Testis (tissue), 2 donors: ENCODE measurements around the gene TNRC18.
"Not testable (repeated sequence)": the region's sequence is repeated elsewhere in the genome, so short reads cannot be mapped to it uniquely, and the experiment has no call there.

Experiments used
- CTCF ChIP-seq, 3 experiments: fragments of 450-650 bp in 2 of 3; fragments of 200-600 bp in 1 of 3; sonication (generic) in 1 of 3; IDR thresholded peaks; one replicate each; pipeline ENCODE4 v1.5.1; 2016 to 2019; ENCODE audit warnings: antibody characterized with exemption in 3 of 3, mild to moderate bottlenecking in 2 of 3, moderate library complexity in 1 of 3
- POLR2A ChIP-seq: fragments of 450-650 bp; IDR thresholded peaks from one replicate; pipeline ENCODE4 v1.6.1; 2017; ENCODE audit warnings: antibody characterized with exemption, mild to moderate bottlenecking, moderate library complexity

- not testable (repeated sequence) for TF ChIP-seq POLR2A; CTCF (IDR thresholded peaks at IDR 0.05)
These were observed 48.0 kb upstream of the TNRC18 start for GRCh38 chr7:5471623-5472022.
